Stimulated activated CD4-positive, alpha-beta T cell treated with anti-CD3 and anti-CD28 coated beads, Interleukin-2, amount 100 ng/mL, for 48 hours (primary cell): Measurements from ENCODE around the gene OR10AD1.
"Not testable (repeated sequence)": the region's sequence is repeated elsewhere in the genome, so short reads cannot be mapped to it uniquely, and the experiment has no call there.

Experiments used
- DNase-seq, 2 donors: peaks; one replicate each; pipeline ENCODE4 v3.0.0-alpha.2; 2020

Gene OR10AD1

GRCh38 chr12:48203192-48203591 is at the start of gene OR10AD1:
Gene OR10AD1 (minus strand): TSS chr12:48203292. CDS start chr12:48203292, 0 bp downstream.
- DNase-seq, result no peak

- no peak for DNase-seq
Observed at GRCh38 chr12:48247181-48247966, 44.3 kb upstream of the OR10AD1 start.

- DNase-seq, result no peak
Observed at GRCh38 chr12:48237162-48237561, 34.1 kb upstream of the OR10AD1 start.

GRCh38 chr12:48235796-48236333 is 32.8 kb upstream of the OR10AD1 start:
- no peak for DNase-seq

GRCh38 chr12:48231169-48231958 is 28.3 kb upstream of the OR10AD1 start:
- not testable (repeated sequence) for DNase-seq

- DNase-seq, result not testable (repeated sequence)
Observed at GRCh38 chr12:48224533-48224932, 21.4 kb upstream of the OR10AD1 start.

GRCh38 chr12:48221645-48222044 is 18.6 kb upstream of the OR10AD1 start:
- DNase-seq, result no peak

- no peak for DNase-seq
Observed at GRCh38 chr12:48220701-48221100, 17.6 kb upstream of the OR10AD1 start.

- no peak for DNase-seq
Observed at GRCh38 chr12:48219631-48220030, 16.5 kb upstream of the OR10AD1 start.

- DNase-seq, result no peak
Observed at GRCh38 chr12:48216785-48217184, 13.7 kb upstream of the OR10AD1 start.

- DNase-seq, result not testable (repeated sequence)
Observed at GRCh38 chr12:48209495-48209894, 6.4 kb upstream of the OR10AD1 start.

GRCh38 chr12:48202766-48203165 is 326 bp downstream of the OR10AD1 start:
- DNase-seq, result no peak

- no peak for DNase-seq
Observed at GRCh38 chr12:48201516-48201915, 1.6 kb downstream of the OR10AD1 start.

- no peak for DNase-seq
Observed at GRCh38 chr12:48201091-48201490, 2.0 kb downstream of the OR10AD1 start.

GRCh38 chr12:48199774-48200221 is 3.3 kb downstream of the OR10AD1 start:
- no peak for DNase-seq

- DNase-seq, result no peak
Observed at GRCh38 chr12:48198985-48199384, 4.1 kb downstream of the OR10AD1 start.

GRCh38 chr12:48198672-48198971 is 4.5 kb downstream of the OR10AD1 start:
- no peak for DNase-seq

- peak; percentile 86 to 88 for DNase-seq
Observed at GRCh38 chr12:48197971-48198671, 5.0 kb downstream of the OR10AD1 start.

GRCh38 chr12:48197549-48197970 is 5.5 kb downstream of the OR10AD1 start:
- DNase-seq, result no peak

- DNase-seq, result no peak
Observed at GRCh38 chr12:48194799-48195201, 8.3 kb downstream of the OR10AD1 start.

- no peak for DNase-seq
Observed at GRCh38 chr12:48193623-48194022, 9.5 kb downstream of the OR10AD1 start.

- DNase-seq, result no peak
Observed at GRCh38 chr12:48192861-48193260, 10.2 kb downstream of the OR10AD1 start.

- DNase-seq, result no peak
Observed at GRCh38 chr12:48191096-48191495, 12.0 kb downstream of the OR10AD1 start.
